DND-41 (cell line): ENCODE results near the gene MLIP.

Experiments used
- EZH2 ChIP-seq: IDR thresholded peaks from 3 replicates; pipeline ENCODE4 v1.6.1; 2012; ENCODE audit warnings: borderline replicate concordance, low read depth, mild to moderate bottlenecking, moderate library complexity, low read length, inconsistent platforms; ENCODE audit not compliant: severe bottlenecking
- TF ChIP-seq, protein P1 (sequence below): IDR thresholded peaks from 2 replicates; pipeline ENCODE4 v1.5.1; 2012; ENCODE audit warnings: borderline replicate concordance, low read length, moderate library complexity, mild to moderate bottlenecking; ENCODE audit not compliant: poor library complexity, severe bottlenecking; ENCODE audit errors: extremely low read depth

DNA sequence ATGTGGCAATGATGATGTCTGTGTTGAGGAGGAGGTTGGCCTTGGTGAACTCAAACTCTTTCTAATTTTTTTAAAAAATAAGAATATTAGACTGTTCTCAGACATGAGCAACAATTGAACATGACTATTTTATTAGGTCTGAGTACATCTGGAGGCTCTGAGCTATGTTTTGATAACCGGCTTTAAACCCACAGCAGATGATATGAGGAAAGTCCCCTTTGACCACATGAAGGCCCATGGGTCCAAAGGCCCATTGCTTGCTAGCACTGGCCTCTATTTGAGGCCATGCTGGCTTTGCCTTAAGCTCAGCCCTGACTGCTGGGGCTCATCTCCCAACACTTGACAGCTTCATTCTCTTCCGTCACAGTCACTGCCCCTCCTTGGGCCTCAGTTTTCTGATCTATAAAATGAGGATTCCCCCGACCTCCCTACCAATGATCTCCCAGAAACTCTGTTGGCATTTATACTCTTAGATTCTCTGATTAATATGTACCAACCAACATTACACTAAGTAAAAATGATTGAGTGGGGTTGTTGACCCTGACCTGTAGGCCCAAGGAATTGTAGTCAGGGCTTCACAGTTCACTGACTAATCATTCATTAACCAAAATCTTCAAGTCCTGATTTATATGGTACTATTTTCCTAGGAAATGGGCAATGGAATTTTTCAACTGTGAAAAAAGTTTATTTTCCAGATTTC lies 173.1 kb downstream of the MLIP start:
- TF ChIP-seq EZH2: no peak
- TF ChIP-seq, protein P1, sequence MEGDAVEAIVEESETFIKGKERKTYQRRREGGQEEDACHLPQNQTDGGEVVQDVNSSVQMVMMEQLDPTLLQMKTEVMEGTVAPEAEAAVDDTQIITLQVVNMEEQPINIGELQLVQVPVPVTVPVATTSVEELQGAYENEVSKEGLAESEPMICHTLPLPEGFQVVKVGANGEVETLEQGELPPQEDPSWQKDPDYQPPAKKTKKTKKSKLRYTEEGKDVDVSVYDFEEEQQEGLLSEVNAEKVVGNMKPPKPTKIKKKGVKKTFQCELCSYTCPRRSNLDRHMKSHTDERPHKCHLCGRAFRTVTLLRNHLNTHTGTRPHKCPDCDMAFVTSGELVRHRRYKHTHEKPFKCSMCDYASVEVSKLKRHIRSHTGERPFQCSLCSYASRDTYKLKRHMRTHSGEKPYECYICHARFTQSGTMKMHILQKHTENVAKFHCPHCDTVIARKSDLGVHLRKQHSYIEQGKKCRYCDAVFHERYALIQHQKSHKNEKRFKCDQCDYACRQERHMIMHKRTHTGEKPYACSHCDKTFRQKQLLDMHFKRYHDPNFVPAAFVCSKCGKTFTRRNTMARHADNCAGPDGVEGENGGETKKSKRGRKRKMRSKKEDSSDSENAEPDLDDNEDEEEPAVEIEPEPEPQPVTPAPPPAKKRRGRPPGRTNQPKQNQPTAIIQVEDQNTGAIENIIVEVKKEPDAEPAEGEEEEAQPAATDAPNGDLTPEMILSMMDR: no peak
